Measurements from ENCODE around the gene COX14.

DNA sequence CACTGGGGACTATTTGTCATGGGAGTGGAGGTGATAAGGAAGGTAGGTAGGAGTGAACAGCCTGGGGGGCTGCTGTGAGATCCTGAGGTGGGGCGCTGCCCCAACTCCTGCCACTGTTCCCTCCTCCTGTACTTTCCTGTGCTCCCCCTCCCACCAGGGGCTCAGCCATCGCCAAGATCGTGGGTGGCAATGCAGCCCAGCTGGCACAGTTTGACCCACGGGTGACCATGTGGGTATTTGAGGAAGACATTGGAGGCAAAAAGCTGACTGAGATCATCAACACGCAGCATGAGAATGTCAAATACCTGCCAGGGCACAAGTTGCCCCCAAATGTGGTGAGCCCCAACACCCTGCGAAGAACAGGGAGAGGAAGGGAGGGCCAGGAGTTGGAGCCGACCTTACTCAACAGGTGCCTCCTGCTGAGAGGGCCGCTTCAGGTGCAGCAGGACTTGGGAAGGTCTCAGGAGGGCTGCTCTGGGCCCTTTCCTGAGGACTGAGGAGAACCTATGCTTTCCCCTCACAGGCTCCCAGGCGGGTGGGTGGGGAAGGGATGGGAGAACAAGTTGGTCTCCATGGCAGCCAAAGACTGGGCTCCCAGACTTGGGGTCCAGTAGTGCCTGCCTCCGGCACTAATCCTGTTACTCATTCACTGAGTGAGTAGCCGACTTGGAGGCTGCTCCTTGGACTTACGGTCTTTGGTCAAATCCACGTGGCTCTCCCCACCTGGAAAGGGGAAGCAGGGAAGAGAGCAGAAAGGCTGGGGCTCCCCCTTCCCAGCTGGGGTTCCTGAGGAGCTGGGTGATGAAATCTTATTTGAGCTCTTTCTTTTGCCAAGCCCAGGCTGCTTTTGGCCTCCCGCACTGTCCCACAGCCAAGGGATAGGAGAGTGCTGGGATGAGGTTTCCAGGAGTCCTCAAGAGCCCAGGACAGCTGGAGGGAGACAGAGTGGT lies 7.3 kb upstream of the COX14 start:
- TF ChIP-seq, protein P1, sequence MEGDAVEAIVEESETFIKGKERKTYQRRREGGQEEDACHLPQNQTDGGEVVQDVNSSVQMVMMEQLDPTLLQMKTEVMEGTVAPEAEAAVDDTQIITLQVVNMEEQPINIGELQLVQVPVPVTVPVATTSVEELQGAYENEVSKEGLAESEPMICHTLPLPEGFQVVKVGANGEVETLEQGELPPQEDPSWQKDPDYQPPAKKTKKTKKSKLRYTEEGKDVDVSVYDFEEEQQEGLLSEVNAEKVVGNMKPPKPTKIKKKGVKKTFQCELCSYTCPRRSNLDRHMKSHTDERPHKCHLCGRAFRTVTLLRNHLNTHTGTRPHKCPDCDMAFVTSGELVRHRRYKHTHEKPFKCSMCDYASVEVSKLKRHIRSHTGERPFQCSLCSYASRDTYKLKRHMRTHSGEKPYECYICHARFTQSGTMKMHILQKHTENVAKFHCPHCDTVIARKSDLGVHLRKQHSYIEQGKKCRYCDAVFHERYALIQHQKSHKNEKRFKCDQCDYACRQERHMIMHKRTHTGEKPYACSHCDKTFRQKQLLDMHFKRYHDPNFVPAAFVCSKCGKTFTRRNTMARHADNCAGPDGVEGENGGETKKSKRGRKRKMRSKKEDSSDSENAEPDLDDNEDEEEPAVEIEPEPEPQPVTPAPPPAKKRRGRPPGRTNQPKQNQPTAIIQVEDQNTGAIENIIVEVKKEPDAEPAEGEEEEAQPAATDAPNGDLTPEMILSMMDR (IDR thresholded peaks at IDR 0.05), result no peak
- no peak for TF ChIP-seq POLR2A (IDR thresholded peaks at IDR 0.05)

Measured in right lobe of liver (tissue), 4 donors.